ENCODE data around the gene MCCC2.

MCCC2 gene

GRCh38 chr5:71621268-71621667, 34.1 kb downstream of the MCCC2 start:
- ChIA-PET CTCF (no interaction called here), POLR2A (no interaction called here)
- H3K4me3 ChIP-seq (ENCODE audit: low read depth, low read length), result no peak overlapping the region
- TF ChIP-seq CTCF (IDR thresholded peaks at IDR 0.05; ENCODE audit: insufficient read depth, low read length, missing control alignments), result no peak
- no peak for DNase-seq (ENCODE audit: low read depth, low spot score)

- CTCF ChIA-PET, result interaction anchor here (1.0 kb wide), 1 partner anchor 21 kb away, joined by 3 read pairs; no protein-coding TSS in a partner anchor
- DNase-seq (ENCODE audit: low read depth, low spot score), result no peak
- no peak overlapping the region for H3K4me3 ChIP-seq (ENCODE audit: low read depth, low read length)
- POLR2A ChIA-PET, result no interaction called here
- no peak for TF ChIP-seq CTCF (IDR thresholded peaks at IDR 0.05; ENCODE audit: insufficient read depth, low read length, missing control alignments)
Measured at GRCh38 chr5:71621741-71622140, 34.6 kb downstream of the MCCC2 start.

GRCh38 chr5:71623221-71623794, 36.2 kb downstream of the MCCC2 start:
- CTCF ChIA-PET, result interaction anchor here (0.9 kb wide), 1 partner anchor 11 kb away, joined by 3 read pairs; no protein-coding TSS in a partner anchor

GRCh38 chr5:71629950-71630349, 42.8 kb downstream of the MCCC2 start:
- no peak for DNase-seq (ENCODE audit: low read depth, low spot score)
- ChIA-PET CTCF (no interaction called here), POLR2A (no interaction called here)
- no peak for TF ChIP-seq CTCF (IDR thresholded peaks at IDR 0.05; ENCODE audit: insufficient read depth, low read length, missing control alignments)
- no peak overlapping the region for H3K4me3 ChIP-seq (ENCODE audit: low read depth, low read length)

More at GRCh38 chr5:71623221-71623794, 36.2 kb downstream of the MCCC2 start:
- POLR2A ChIA-PET, result no interaction called here
- TF ChIP-seq CTCF (IDR thresholded peaks at IDR 0.05; ENCODE audit: insufficient read depth, low read length, missing control alignments), result no peak
- no peak overlapping the region for H3K4me3 ChIP-seq (ENCODE audit: low read depth, low read length)
- no peak for DNase-seq (ENCODE audit: low read depth, low spot score)

- no peak for DNase-seq (ENCODE audit: low read depth, low spot score)
- no peak for TF ChIP-seq CTCF (IDR thresholded peaks at IDR 0.05; ENCODE audit: insufficient read depth, low read length, missing control alignments)
- POLR2A ChIA-PET, result no interaction called here
- no peak overlapping the region for H3K4me3 ChIP-seq (ENCODE audit: low read depth, low read length)
- CTCF ChIA-PET, result no interaction called here
Measured at GRCh38 chr5:71631070-71631469, 43.9 kb downstream of the MCCC2 start.

- no peak for DNase-seq (ENCODE audit: low read depth, low spot score)
- ChIA-PET CTCF (no interaction called here), POLR2A (no interaction called here)
- no peak for TF ChIP-seq CTCF (IDR thresholded peaks at IDR 0.05; ENCODE audit: insufficient read depth, low read length, missing control alignments)
- H3K4me3 ChIP-seq (ENCODE audit: low read depth, low read length), result no peak overlapping the region
Measured at GRCh38 chr5:71632168-71632567, 45.0 kb downstream of the MCCC2 start.

All from AG04449 (cell line).